Bronchial epithelial cell (primary cell): ENCODE measurements around the gene OR2M3. TPM values are rescaled to one million over a fixed set of nuclear protein-coding genes. Genes with fewer than 3 reads are reported as not detected.
"Not testable (repeated sequence)": the region's sequence is repeated elsewhere in the genome, so short reads cannot be mapped to it uniquely, and the experiment has no call there.

Source experiments
- DNase-seq: peaks from one replicate; pipeline ENCODE4 v3.0.0-alpha.2; 2010; ENCODE audit warnings: low read depth
- FAIRE-seq: peaks from 2 replicates; lab custom pipeline; 2011; peaks lifted over from hg19 to GRCh38; lab: Jason Lieb, UNC
- H3K27me3 ChIP-seq: 2 replicates; pipeline ENCODE4 v1.5.1; 2011; ENCODE audit warnings: low read length; ENCODE audit not compliant: control insufficient read depth, insufficient read depth
- H3K36me3 ChIP-seq: 2 replicates; pipeline ENCODE4 v1.5.1; 2011; ENCODE audit warnings: low read length; ENCODE audit not compliant: control insufficient read depth, insufficient read depth
- H3K4me3 ChIP-seq: 2 replicates; pipeline ENCODE4 v1.5.1; 2011; ENCODE audit warnings: mild to moderate bottlenecking, low read depth, low read length, control low read depth
- CTCF ChIP-seq: IDR thresholded peaks from 2 replicates; pipeline ENCODE4 v1.5.1; 2011; ENCODE audit warnings: mild to moderate bottlenecking, moderate library complexity, low read length, control low read depth, inconsistent platforms; ENCODE audit not compliant: insufficient read depth, severe bottlenecking
- total RNA-seq: library from RNA; depleted of rRNA; stranded (reverse); fragments of >200 nt; gene quantifications from 2 replicates; pipeline ENCODE4 v1.2.1, GENCODE V29; 2014

OR2M3 gene
- total RNA-seq, 1 donor from 2014 or later = under 0.01 TPM

GRCh38 chr1:248215880-248216279 lies 18.8 kb downstream of the OR2M3 start:
- no peaks in the 10 kb centered on the region for H3K36me3 ChIP-seq
- TF ChIP-seq CTCF = no peak
- H3K27me3 ChIP-seq = no peaks in the 10 kb centered on the region
- no peak overlapping the region for H3K4me3 ChIP-seq
- DNase-seq (no peak), FAIRE-seq (no peak)

DNA sequence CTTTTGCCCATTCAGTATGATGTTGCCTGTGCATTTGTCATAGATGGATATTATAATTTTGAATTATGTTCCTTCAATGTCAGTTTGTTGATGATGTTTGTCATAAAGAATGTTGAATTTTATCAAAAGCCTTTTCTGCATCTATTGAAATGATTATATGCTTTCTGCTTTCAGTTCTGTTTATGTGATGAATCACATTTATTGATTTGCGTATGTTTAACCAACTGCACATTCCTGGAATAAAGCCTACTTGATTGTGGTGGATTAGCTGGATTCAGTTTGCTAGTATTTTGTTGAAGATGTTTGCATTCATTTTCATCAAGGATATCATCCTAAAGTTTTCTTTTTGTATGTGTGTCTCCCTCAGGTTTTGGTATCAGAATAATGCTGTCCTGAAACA lies 28.5 kb downstream of the OR2M3 start:
- DNase-seq (no peak), FAIRE-seq (no peak)
- no peak for TF ChIP-seq CTCF

DNA sequence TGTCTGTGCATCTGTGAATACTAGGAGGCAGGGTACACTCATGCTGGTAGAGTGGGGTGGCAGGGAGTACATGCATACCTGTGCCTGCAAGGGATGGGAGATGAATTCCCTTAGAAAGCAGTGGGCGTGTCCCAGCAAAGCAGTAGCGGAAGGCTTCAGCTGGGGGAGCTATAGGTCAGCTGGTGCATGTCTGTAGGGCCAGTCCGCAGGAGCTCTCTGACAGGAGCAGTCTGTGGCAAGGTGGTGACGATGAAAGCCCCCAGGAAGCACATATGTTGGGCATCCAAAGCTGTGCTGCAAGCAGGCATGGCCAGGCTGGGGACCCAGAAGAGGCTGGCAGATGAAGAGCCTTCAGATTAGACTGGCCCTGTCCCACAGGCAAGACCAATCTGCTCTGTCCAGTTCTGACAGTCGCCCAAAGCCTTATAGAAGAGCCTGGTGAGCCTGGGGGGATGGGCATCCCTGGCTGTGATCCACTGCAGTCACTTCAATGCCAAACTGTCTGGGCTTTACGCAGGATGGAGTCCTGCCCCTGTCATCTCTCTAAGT lies 32.4 kb downstream of the OR2M3 start:
- no peak for DNase-seq
- no peak for FAIRE-seq
- no peaks in the 10 kb centered on the region for H3K27me3 ChIP-seq
- H3K36me3 ChIP-seq = no peaks in the 10 kb centered on the region
- no peak for TF ChIP-seq CTCF
- no peak overlapping the region for H3K4me3 ChIP-seq

More for the DNA sequence above, 28.5 kb downstream of the OR2M3 start:
- Histone ChIP-seq H3K4me3 (no peak overlapping the region), H3K36me3 (no peaks in the 10 kb centered on the region), H3K27me3 (no peaks in the 10 kb centered on the region)

DNA sequence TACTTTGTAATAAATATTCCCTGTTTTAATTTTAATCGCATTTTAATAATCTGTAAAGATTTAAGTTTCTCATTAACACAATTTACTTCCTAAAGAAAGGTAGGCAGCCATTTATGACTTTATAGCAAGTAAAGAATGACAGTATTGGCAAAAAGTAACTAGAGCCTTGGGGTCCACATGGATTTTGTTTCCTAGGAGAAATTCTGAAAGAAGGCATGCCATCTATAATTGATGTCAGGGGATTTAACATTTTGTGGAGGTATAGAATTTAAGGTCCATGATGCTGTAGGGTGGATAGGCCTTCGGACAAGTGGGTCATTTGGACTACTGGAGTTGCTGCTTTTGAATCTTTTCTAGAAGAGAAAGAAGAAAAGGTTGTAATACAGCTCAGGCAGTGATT lies 34.1 kb downstream of the OR2M3 start, which contains the start of gene OR2M4:
OR2M4 (plus strand) TSS at position 301 of the 400 bp plus-strand sequence. CDS start 7,512 bp downstream, outside the sequence.
- TF ChIP-seq CTCF = no peak
- no peak for DNase-seq
- H3K4me3 ChIP-seq = no peak within 1 kb of the TSS
- no peak for FAIRE-seq
- no peaks in the 10 kb centered on the region for H3K27me3 ChIP-seq
- no peaks in the 10 kb centered on the region for H3K36me3 ChIP-seq

DNA sequence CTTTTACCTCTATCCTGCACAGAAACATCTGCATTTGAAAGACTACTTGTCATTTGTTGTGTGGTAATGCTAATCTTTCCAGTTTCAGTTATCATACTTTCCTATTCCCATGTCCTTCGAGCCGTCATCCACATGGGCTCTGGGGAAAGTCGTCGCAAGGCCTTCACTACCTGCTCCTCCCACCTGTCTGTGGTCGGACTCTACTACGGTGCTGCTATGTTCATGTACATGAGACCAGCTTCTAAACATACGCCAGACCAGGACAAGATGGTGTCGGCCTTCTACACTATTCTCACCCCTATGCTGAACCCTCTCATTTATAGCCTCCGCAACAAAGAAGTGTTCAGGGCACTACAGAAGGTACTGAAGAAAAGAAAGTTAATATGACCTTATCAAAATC lies 42.4 kb downstream of the OR2M3 start:
- TF ChIP-seq CTCF = no peak
- H3K36me3 ChIP-seq = no peaks in the 10 kb centered on the region

GRCh38 chr1:248243204-248243603 lies 46.1 kb downstream of the OR2M3 start:
- FAIRE-seq (no peak), DNase-seq (peak; percentile 29)
- TF ChIP-seq CTCF = peak; percentile 66
- Histone ChIP-seq H3K27me3 (no peaks in the 10 kb centered on the region), H3K4me3 (no peak overlapping the region), H3K36me3 (no peaks in the 10 kb centered on the region)

More for the DNA sequence above, 42.4 kb downstream of the OR2M3 start:
- Histone ChIP-seq H3K27me3 (no peaks in the 10 kb centered on the region), H3K4me3 (no peak overlapping the region)
- FAIRE-seq = no peak
- DNase-seq = no peak

DNA sequence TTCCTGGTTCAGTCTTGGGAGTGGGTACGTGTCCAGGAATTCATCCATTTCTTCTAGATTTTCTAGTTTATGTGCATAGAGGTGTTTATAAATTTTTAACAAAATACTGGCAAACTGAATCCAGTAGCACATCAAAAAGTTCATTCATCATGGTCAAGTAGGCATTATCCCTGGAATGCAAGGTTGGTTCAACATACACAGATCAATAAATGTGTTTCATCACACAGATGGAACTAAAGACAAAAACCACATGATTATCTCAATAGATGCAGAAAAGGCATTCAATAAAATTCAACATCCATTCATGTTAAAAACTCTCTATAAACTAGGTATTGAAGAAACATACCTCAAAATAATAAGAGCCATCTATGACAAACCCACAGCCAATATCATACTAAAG lies 62.2 kb downstream of the OR2M3 start:
- H3K36me3 ChIP-seq, DNase-seq, H3K27me3 ChIP-seq, FAIRE-seq, H3K4me3 ChIP-seq: not testable (repeated sequence)
